GM19452 (cell line): ENCODE results near the gene MIPOL1.
"Not testable (repeated sequence)": the region's sequence is repeated elsewhere in the genome, so short reads cannot be mapped to it uniquely, and the experiment has no call there.

Experiments used
- ATAC-seq: cut with Tn5 transposase; IDR thresholded peaks from one replicate; pipeline ENCODE4 v1.9.1; 2021; ENCODE audit not compliant: unreplicated experiment

Gene MIPOL1

GRCh38 chr14:37452323-37452722, 254.6 kb downstream of the MIPOL1 start:
- no peak for ATAC-seq

DNA sequence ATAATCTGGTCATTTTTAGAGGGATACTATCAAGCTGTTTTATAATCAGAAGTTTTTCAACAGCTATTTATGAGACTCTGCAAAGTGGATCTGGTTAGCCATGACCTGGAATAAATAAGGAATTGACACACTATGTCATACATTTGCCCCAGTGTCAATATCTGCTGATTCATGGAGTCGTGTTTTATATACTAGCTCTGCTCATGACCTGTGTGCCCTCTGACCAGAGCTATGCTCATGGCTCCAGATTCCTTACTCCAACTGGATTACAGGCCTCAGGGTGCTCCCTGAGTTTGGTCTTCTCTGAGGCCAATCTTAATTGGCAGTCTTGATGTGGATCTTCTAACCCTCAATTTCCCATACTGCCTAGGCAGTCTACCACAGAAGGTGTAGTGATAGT, 256.2 kb downstream of the MIPOL1 start:
- no peak for ATAC-seq

DNA sequence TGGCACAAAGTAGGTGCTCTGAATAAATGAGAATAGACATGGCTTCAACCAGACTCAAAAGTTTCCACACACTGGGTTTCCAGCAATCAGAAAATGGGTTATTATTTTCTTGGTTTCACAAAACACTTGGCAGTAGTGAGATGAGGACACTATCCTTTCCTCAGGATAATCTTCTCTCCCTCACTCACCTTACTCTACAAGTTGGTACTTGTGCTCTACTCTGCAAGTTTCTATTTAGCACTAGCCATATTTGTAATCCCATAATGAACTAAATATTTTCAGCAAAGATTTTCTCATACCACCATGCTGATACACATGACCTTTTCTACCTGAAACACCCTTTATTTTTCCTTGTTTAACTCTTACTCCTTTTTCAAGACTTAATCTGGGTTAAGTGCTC, 259.6 kb downstream of the MIPOL1 start:
- ATAC-seq: no peak

DNA sequence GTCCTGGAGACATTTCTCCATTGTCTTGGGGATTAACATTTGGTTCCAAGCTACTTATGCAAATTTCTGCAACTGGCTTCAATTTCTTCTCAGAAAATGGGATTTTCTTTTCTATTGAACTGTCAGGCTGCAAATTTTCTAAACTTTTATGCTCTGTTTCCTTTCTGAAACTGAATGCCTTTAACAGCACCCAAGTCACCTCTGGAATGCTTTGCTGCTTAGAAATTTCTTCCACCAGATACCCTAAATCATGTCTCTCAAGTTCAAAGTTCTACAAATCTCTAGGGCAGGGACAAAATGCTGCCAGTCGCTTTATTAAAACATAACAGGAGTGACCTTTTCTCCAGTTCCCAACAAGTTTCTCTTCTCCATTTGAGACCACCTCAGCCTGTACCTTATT, 264.7 kb downstream of the MIPOL1 start:
- ATAC-seq: not testable (repeated sequence)

GRCh38 chr14:37464192-37464858, 266.6 kb downstream of the MIPOL1 start:
- ATAC-seq: no peak

DNA sequence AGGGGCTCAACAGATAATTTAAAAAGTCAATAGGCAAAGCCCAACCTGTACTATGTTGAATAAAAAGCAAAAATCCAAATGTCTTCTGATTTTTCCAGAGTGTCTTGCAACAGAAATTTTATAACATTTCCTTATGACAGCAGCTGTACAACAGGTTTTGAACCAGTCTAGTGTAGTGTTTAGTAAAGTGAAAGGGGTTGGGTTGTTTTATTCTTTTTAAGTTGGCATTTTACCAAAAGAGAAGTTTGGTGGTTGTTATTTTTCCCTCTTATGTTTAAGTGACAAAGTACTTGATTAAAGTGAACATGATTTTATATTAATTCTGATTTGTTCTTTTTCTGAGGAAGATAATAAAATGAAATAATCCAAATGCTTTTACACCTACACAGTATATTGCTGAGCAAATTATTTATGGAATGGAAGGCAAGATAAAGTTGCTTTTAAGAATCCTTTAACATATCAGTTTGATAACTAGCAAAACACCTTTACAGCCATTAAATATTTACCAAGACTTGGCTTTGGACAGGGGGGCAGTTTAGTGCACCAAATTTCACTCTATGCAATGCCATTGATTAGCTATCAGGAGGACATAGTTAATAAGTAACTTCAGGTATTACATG, 268.4 kb downstream of the MIPOL1 start:
- ATAC-seq: no peak

DNA sequence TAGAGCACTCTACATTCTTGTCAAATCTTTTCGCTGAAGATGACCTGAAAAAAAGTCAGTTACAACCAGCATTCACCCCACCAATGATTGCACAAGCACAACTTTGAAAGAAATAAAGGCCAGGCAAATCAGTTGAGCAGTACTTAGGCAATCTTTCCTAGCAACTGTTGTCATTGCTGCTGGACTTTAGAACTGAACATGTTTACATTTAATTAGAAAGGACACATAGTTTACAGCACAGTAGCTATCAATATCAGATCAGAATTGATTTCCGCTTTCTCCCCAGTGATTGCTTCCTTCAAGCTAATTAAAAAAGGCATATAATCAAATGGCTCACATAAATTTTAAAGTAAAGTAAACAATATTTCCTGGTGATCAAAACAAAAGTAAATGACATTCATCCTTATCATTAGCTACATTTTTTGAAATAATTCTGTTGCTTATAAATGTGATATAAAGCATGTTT, 268.9 kb downstream of the MIPOL1 start:
- no peak for ATAC-seq

GRCh38 chr14:37469650-37470049, 271.9 kb downstream of the MIPOL1 start:
- no peak for ATAC-seq

GRCh38 chr14:37470251-37470650, 272.5 kb downstream of the MIPOL1 start:
- no peak for ATAC-seq

GRCh38 chr14:37472906-37473305, 275.2 kb downstream of the MIPOL1 start:
- ATAC-seq: no peak

DNA sequence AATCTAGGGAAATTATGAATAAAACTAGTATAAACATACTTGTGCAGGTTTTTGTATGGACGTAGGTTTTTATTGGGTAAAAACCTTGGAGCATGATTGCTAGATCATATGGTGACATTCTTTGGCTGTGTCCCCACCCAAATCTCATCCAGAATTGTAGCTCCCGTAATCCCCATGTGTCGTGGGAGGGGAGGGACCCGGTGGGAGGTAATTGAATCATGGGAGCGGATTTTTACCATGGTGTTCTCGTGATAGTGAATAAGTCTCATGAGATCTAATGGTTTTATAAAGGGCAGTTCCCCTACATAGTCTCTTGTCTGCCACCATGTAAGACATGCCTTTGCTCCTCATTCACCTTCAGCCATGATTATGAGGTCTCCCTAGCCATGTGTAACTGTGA, 276.5 kb downstream of the MIPOL1 start:
- ATAC-seq: no peak

DNA sequence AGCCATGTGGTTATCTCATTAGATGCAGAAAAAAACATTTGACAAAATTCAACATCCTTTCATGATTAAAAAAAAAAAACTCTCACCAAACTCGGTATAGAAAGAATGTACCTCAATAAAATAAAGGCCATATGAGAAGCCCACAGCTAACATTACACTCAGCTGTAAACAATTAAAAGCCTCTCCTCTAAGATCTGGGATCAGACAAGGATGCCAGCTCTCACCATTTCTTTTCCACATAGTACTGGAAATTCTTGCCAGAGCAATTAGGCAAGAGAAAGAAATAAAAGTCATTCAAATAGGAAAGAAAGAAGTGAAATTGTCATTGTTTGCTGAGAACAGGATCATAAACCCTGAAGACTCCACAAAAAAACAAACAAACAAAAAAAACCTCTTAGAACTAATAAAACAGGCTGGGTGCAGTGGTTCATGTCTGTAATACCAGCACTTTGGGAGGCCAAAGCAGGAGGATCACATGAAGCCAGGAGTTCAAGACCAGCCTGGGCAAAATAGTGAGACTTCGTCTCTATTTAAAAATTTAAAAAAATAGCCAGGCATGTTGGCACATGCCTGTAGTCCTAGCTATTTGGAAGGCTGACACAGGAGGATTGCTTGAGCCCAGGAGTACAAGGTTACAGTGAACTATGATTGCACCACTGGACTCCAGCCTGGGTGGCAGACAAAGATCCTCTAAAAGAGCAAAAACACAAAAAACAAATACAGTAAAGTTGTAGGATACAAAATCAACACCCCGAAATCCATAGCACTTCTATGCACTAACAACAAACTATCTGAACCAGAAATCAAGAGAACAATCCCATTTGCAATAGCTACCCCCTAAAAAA, 282.9 kb downstream of the MIPOL1 start:
- no peak for ATAC-seq

DNA sequence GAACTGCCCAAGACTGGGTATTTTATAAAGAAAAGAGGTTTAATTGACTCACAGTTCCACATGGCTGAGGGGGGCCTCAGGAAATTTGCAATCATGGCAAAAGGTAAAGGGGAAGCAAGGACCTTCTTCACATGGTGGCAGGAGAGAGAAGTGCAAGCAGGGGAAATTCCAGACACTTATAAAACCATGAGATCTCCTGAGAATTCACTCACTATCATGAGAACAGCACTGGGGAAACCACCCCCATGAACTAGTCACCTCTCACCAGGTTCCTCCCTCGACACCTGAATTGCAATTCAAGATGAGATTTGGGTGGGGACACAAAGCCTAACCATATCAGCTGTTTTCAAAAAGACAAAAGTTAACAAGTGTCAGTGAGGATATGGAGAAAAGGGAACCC, 284.7 kb downstream of the MIPOL1 start:
- ATAC-seq: no peak

GRCh38 chr14:37483672-37484071, 285.9 kb downstream of the MIPOL1 start:
- no peak for ATAC-seq

GRCh38 chr14:37490607-37491006, 292.9 kb downstream of the MIPOL1 start:
- no peak for ATAC-seq

DNA sequence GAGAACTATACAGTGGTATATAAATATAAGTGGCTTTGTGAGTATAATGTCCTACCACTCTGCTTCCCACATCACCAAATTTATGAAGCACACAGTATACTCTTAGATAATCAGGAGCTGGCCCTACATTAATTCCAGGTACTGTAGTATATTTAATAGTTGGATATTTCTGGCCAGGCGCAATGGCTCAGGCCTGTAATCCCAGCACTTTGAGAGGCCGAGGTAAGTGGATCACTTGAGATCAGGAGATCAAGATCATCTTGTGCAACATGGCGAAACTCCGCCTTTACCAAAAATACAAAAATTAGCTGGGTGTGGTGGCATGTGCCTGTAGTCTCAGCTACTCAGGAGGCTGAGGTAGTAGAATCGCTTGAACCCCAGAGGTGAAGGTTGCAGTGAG, 293.3 kb downstream of the MIPOL1 start:
- ATAC-seq: no peak

DNA sequence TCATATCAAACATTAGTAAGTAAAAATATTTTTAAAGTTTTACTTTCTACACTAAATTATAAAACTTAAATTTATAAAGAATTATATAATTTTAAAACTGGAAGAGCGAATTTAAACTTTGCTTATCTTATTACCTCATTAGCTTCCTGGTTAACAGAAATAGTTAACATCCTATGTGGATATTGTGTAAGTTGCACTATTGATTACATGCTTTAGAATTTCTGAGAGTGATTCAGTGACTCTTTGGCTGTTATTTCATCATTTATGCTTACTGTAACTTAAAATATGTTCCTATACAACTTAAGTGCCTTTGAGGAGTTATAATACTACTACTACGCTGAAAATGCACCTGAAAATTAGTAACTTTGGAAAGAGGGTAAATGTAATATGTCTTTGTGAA, 295.9 kb downstream of the MIPOL1 start:
- no peak for ATAC-seq

DNA sequence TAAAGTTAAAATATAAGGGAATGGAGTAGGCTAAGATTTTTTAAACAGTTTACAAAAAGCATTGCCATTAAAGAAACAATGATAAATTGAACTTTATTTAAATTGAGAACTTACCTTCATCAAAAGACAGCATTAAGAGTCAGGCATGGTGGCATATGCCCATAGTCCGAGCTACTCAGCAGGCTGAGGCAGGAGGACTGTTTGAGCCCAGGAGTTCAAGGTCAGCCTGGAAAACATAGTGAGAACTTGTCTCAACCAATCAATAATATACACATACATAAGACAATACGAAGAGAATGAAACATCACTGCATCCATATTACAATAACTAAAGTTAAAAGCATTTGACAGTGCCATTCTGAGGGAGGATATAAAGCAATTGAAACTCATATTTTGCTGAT, 299.7 kb downstream of the MIPOL1 start:
- no peak for ATAC-seq

DNA sequence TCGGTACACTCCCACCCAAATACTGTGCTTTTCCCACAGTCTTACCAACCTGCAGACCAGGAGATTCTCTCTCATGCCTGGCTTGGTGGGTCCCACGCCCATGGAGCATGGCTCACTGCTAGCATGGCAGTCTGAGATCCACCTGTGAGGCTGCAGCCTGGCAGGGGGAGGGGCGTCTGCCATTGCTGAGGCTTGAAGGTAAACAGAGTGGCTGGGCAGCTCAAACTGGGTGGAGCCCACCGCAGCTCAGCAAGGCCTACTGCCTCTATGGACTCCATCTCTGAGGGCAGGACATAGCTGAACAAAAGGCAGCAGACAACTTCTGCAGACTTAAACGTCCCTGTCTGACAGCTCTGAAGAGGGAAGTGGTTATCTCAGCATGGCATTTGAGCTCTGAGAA, 304.1 kb downstream of the MIPOL1 start:
- no peak for ATAC-seq

DNA sequence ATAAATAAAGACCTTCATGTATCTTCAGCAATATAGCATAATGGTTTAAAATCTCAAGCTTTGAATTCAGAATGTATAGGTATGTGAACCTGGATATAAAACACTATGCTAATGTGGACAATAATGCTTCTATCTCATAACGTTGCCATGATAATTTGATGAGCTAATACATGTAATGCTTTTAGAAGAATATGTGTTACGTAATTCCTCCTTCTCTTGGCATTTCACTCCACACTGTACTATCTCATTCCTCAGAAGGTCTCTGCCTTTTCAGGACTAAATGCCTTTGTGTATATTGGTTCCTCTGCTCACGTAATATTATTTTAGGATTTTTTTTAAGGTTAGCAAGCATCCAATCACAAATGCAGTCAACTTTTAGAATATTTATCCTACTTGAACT, 310.8 kb downstream of the MIPOL1 start:
- ATAC-seq: no peak

DNA sequence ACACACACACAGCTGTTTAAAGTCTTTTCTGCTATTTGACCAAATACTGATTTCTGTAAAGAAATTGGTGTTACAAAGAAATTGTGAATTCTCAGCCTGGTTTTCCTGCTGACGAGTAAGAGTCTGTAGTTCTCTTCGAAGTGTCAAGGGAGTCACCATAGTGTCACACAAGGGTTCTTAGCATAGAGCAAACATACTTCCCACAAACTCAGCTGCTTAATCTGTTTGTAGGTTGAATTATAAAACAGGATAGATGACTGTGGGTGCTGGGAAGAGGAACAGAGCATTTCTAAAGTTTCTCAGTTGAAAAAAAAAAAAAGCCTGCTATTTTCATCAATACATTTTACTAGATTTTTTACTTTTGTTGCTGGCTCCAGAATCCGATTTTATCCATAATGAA, 314.4 kb downstream of the MIPOL1 start:
- ATAC-seq: no peak

GRCh38 chr14:37515771-37516170, 318.0 kb downstream of the MIPOL1 start:
- ATAC-seq: no peak
